Panc1 (cell line): ENCODE results near the gene PTPMT1.

Experiments
- CTCF ChIP-seq: fragments of 450-650 bp; IDR thresholded peaks from 2 replicates; pipeline ENCODE4 v1.5.1; 2017; ENCODE audit warnings: mild to moderate bottlenecking
- POLR2AphosphoS5 ChIP-seq: IDR thresholded peaks from 2 replicates; pipeline ENCODE4 v1.6.1; 2012; ENCODE audit warnings: mild to moderate bottlenecking, low read depth, low read length, moderate library complexity
- SIN3A ChIP-seq: IDR thresholded peaks from 2 replicates; pipeline ENCODE4 v1.6.1; 2012; ENCODE audit warnings: low read depth, mild to moderate bottlenecking, low read length, moderate library complexity, borderline replicate concordance; ENCODE audit not compliant: insufficient read depth
- TF ChIP-seq, protein P1 (sequence below), 2 experiments: IDR thresholded peaks; 2 replicates each; pipeline ENCODE4 v1.6.1; 2011 to 2012; ENCODE audit warnings: low read depth in 2 of 2, control low read depth in 1 of 2, low read length in 1 of 2, mild to moderate bottlenecking in 1 of 2, moderate library complexity in 1 of 2; ENCODE audit not compliant: insufficient read depth in 1 of 2

DNA sequence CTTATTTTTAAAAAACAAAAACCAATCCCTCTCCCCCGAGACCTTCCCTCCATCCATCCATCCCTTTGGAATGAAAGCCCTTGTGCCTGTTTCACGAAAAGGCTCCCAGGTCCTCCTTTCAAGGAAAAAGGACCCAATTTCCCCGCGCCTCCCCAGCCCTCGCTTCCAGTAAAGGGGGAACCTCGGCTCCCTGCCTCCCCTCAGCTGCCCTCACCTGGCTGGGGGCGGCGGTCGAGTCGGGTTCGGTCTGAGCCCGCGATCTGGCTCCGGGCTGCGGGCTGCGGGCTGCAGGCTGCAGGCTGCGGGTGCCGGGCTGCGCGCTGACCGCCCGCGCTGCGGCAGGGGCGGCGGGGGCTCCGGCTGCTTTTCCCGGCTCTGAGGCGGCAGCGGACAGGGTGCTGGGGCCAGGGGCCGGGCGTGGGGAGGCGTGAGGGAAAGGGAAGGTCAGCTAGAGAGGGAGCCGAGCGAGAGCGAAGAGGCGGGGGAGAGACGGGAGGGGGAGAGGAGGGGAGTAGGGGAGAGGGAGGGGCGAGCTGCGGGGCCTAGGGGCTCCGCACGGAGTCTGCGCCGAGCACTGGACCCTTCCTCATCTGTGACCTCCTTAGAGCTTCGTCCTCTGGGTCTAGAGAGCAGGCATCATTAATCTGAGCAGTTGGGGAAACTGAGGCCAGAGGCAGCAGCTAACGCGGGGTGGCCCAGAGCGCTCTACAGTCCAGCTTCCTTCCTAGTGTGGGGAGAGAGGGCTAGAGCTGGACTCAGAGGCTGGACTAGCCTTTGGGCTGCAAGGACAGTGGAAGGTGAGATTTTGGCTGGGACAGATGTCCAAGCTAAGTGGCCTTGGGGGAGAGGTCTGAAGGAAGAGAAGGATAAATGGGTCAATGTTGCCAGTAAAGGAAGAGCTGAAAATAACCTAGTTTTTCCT is 28.8 kb downstream of the PTPMT1 start, which contains the start of gene C1QTNF4:
- TF ChIP-seq CTCF, result no peak
- TF ChIP-seq POLR2AphosphoS5, result no peak
- no peak for TF ChIP-seq SIN3A
- TF ChIP-seq, protein P1, sequence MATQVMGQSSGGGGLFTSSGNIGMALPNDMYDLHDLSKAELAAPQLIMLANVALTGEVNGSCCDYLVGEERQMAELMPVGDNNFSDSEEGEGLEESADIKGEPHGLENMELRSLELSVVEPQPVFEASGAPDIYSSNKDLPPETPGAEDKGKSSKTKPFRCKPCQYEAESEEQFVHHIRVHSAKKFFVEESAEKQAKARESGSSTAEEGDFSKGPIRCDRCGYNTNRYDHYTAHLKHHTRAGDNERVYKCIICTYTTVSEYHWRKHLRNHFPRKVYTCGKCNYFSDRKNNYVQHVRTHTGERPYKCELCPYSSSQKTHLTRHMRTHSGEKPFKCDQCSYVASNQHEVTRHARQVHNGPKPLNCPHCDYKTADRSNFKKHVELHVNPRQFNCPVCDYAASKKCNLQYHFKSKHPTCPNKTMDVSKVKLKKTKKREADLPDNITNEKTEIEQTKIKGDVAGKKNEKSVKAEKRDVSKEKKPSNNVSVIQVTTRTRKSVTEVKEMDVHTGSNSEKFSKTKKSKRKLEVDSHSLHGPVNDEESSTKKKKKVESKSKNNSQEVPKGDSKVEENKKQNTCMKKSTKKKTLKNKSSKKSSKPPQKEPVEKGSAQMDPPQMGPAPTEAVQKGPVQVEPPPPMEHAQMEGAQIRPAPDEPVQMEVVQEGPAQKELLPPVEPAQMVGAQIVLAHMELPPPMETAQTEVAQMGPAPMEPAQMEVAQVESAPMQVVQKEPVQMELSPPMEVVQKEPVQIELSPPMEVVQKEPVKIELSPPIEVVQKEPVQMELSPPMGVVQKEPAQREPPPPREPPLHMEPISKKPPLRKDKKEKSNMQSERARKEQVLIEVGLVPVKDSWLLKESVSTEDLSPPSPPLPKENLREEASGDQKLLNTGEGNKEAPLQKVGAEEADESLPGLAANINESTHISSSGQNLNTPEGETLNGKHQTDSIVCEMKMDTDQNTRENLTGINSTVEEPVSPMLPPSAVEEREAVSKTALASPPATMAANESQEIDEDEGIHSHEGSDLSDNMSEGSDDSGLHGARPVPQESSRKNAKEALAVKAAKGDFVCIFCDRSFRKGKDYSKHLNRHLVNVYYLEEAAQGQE (IDR thresholded peaks at IDR 0.05; ENCODE audit: insufficient read depth in 1 of 2, low read depth in 2 of 2, low read length in 1 of 2), result no peak
